ENCODE measurements around the gene SLBP.

SLBP gene

GRCh38 chr4:1726146-1726934 lies 14.2 kb upstream of the SLBP start:
- DNase-seq (ENCODE audit: low read depth): peak; percentile 70

DNA sequence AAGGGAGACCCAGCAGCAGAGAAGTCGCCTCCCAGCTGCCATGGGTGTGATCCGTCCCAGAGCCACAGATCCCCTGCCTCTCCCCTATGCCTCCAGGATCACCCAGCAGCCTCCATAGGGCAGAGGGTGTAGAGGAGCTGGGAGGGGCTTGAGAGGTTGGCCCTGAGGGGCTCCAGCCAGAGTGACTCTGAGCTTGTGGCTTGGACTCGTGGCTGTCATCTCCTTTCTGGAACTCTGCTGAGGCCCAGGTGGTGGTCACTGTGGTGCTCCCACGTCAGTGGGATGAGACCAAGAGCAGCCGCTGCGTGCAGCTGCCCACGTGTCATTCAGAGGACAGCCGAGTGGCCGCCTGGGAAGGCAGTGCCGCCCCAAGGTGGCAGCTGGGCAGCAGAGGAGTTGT lies 13.4 kb upstream of the SLBP start:
- no peak for DNase-seq (ENCODE audit: low read depth)

GRCh38 chr4:1723131-1723801 lies 11.1 kb upstream of the SLBP start:
- no peak for DNase-seq (ENCODE audit: low read depth)

- DNase-seq (ENCODE audit: low read depth): no peak
These were observed 10.5 kb upstream of the SLBP start for GRCh38 chr4:1722551-1723118.

GRCh38 chr4:1721666-1722550 lies 9.8 kb upstream of the SLBP start:
- no peak for DNase-seq (ENCODE audit: low read depth)

DNA sequence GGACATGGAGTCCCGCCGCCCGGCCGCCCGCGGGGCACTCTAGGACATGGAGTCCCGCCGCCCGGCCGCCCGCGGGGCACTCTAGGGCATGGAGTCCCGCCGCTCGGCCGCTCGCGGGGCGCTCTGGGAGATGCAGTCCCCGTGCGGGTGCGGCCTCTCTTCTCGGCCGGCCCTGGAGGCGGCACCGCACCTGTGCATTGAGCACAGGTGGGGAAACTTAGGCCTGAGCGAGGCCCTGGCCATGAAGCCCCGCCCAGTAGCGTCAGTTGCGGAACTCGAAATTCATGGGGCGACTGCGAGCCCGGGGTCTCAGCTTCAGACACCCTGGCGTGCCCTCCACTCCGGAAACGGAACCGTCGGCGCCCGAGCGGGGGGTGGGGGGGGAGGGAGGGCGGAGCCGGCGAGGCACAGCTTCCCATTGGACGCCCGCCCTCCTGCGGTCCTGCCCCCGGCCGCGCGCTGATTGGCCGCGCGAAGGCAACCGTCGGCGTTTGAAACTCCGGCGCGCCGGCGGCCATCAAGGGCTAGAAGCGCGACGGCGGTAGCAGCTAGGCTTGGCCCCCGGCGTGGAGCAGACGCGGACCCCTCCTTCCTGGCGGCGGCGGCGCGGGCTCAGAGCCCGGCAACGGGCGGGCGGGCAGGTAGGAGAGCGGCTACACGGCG lies 9.0 kb upstream of the SLBP start, which contains the start of the genes TACC3 and TMEM129:
TACC3 (plus strand) TSS at position 519 of the 663 bp plus-strand sequence. CDS start 1,901 bp downstream, outside the sequence.
TMEM129 (minus strand) TSS at position 321 of the 663 bp plus-strand sequence. CDS start 486 bp downstream, outside the sequence.
- peak; percentile 93 for DNase-seq (ENCODE audit: low read depth)

DNA sequence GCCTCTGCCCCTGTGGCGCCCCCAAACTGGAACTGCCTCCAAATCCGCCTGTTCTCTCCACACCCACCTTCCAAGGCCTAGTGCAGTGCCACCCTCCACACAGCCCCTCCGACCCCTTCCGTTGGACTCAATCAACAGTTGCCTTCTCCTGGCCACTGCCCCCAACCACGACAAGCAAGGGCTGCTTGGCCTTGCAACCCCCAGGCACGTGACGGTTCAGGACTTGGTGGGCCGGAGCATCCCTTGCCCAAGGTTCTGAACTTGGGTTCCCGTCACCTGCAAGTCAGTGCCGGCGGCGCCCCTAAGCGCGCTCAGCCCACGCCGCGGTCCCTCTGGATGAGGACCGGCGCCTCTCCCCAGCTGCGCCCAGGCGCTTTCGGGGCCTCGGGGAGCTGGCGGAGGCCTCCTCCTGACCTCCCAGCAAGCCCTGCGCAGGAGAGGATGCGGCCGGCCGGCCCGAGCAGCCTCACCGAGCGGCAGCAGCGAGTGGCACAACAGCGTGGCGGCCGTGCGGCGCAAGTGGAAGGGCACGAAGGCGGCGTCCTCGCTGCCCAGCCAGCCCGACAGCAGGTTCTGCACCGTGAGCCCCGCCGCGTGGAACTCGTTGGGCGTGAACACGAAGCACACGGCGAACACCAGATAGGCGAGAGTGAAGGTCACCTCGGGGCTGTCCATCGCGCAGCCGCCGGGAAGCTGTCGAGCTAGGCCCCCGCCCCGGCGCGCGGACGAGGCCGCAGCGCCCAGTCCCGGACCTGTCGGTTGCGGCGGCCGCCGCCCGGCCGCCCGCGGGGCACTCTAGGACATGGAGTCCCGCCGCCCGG lies 8.3 kb upstream of the SLBP start:
- DNase-seq (ENCODE audit: low read depth): peak; percentile 45

- no peak for DNase-seq (ENCODE audit: low read depth)
These were observed 6.2 kb upstream of the SLBP start for GRCh38 chr4:1718095-1718850.

GRCh38 chr4:1717129-1718094 lies 5.3 kb upstream of the SLBP start:
- no peak for DNase-seq (ENCODE audit: low read depth)

GRCh38 chr4:1716065-1716945 lies 4.2 kb upstream of the SLBP start:
- DNase-seq (ENCODE audit: low read depth): no peak

DNA sequence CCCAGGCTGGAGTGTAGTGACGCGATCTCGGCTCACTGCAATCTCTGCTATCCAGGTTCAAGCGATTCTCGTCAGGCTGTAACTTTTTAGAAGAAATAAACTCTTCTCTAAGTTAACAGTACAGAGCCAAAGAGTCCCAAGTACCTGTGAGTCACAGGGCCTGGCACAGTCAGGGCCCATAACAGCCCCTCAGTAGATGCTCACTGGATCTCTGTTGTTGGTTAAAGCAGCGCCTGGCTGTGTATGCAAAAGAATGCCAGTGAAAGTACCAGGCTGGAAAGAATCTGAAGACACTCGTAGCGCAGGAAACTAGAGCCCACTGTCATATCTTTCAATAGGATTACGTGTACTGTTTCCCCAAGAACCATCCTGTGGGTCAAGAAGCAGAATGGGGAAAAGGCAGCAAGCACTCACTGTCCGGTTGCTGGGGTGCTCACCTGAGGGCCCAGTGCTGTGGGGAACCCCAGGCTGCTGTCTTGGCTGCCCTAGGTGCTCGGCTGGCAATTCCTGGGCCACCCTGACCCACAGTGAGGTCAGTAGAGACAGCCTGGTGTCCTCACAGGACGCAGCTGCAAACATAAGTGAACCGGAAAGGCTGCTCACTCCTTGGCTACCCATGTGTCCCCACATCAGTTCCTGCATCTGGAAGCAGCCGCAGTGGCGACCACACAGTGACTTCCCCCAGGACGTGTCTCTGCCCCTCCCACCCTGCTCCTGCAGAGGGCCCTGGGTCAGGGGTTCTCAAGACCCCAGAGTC lies 3.1 kb upstream of the SLBP start:
- no peak for DNase-seq (ENCODE audit: low read depth)

- DNase-seq (ENCODE audit: low read depth): no peak
These were observed 2.3 kb upstream of the SLBP start for GRCh38 chr4:1714303-1715001.

GRCh38 chr4:1713003-1713851 lies 1.1 kb upstream of the SLBP start:
- DNase-seq (ENCODE audit: low read depth): no peak

DNA sequence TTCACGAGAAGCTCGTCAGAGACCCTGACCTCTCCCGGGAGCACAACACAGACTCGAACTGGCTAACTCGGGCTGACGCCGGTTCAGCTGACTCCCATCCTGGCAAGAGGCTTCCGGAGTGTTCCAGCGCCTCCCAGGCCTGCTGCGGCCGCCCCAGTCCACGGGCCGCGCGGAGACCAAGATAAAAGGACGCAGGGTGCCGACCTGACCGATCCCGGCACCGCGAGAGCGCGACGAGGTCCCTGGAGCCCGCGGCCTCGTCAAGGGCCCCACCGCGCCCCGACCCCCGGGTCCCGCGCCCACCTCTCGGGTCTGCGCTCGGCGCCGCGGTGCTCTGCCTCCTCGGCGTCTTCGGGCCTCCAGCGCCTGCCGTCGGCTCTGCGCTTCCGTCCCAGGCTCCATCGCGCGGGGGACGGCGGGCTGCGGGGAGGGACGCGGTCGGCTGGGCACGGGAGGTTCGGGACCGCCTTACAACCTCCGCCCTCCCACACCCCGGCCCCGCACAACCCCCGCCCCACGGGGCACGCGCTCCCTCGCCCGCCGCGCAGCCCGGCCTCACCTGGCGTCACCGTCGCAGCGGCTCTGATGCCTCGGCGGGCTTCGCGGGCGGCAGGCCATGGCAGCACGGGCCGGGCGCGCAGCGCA lies 426 bp downstream of the SLBP start:
- peak; percentile 54 for DNase-seq (ENCODE audit: low read depth)
